ENCODE results near the gene CCL2.

GRCh38 chr17:34287875-34288274 is 32.8 kb downstream of the CCL2 start:
- TF ChIP-seq CTCF (IDR thresholded peaks at IDR 0.05; ENCODE audit: insufficient read depth, low read depth, low read length) (no peak), EZH2 (IDR thresholded peaks at IDR 0.05; ENCODE audit: insufficient read depth, low read length) (no peak)

Measured in astrocyte (in vitro differentiated cells and primary cell).